Uterus (tissue), 2 donors: Measurements from ENCODE around the gene ST6GALNAC3.

ENCODE experiments used
- CTCF ChIP-seq, 4 experiments: fragments of 200-600 bp in 2 of 4; fragments of 450-650 bp in 2 of 4; sonication (generic) in 2 of 4; IDR thresholded peaks; one replicate each; pipeline ENCODE4 v1.5.1; 2016 to 2019; ENCODE audit warnings: antibody characterized with exemption in 4 of 4, mild to moderate bottlenecking in 2 of 4, moderate library complexity in 1 of 4
- POLR2A ChIP-seq, 2 donors: fragments of 450-650 bp; IDR thresholded peaks; one replicate each; pipeline ENCODE4 v1.6.1; 2016; ENCODE audit warnings: antibody characterized with exemption in 2 of 2, mild to moderate bottlenecking in 1 of 2, moderate library complexity in 1 of 2

GRCh38 chr1:76668046-76668445 is 593.5 kb downstream of the ST6GALNAC3 start:
- TF ChIP-seq CTCF (IDR thresholded peaks at IDR 0.05): no peak
- TF ChIP-seq POLR2A (IDR thresholded peaks at IDR 0.05): no peak
